GM18520 (cell line): Measurements from ENCODE around the gene FKBP10.
"Not testable (repeated sequence)": the region's sequence is repeated elsewhere in the genome, so short reads cannot be mapped to it uniquely, and the experiment has no call there.

Source experiments
- ATAC-seq: cut with Tn5 transposase; IDR thresholded peaks from one replicate; pipeline ENCODE4 v1.9.1; 2021; ENCODE audit not compliant: unreplicated experiment

FKBP10 gene

DNA sequence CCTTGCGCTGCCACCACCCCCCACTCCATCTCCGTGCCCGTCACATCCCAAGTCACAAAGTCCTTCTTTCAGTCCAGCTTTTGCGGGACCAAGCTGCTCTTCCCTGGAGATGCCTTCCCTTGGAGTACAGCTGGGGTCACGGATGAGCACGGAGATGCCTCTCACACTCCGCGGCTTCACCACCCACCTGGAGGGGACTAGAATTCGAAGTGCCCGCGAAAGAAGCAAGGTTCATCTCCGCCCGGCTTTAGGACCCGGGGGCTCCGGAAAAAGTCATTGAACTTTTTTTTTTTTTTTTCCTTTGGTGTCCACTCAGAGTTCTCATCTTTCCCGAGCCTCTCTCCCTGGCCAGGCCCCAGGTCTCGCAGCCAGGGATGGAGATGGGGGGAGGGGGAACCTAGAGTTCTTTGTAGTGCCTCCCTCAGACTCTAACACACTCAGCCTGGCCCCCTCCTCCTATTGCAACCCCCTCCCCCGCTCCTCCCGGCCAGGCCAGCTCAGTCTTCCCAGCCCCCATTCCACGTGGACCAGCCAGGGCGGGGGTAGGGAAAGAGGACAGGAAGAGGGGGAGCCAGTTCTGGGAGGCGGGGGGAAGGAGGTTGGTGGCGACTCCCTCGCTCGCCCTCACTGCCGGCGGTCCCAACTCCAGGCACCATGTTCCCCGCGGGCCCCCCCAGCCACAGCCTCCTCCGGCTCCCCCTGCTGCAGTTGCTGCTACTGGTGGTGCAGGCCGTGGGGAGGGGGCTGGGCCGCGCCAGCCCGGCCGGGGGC lies at the start of gene FKBP10:
TSS of gene FKBP10 (plus strand) at position 624 of the 771 bp plus-strand sequence. CDS start at position 655, 31 bp downstream.
- no peak for ATAC-seq

- no peak for ATAC-seq
These were observed 49.5 kb upstream of the FKBP10 start for GRCh38 chr17:41763327-41763726.

- ATAC-seq: no peak
These were observed 46.7 kb upstream of the FKBP10 start for GRCh38 chr17:41766135-41766534.

DNA sequence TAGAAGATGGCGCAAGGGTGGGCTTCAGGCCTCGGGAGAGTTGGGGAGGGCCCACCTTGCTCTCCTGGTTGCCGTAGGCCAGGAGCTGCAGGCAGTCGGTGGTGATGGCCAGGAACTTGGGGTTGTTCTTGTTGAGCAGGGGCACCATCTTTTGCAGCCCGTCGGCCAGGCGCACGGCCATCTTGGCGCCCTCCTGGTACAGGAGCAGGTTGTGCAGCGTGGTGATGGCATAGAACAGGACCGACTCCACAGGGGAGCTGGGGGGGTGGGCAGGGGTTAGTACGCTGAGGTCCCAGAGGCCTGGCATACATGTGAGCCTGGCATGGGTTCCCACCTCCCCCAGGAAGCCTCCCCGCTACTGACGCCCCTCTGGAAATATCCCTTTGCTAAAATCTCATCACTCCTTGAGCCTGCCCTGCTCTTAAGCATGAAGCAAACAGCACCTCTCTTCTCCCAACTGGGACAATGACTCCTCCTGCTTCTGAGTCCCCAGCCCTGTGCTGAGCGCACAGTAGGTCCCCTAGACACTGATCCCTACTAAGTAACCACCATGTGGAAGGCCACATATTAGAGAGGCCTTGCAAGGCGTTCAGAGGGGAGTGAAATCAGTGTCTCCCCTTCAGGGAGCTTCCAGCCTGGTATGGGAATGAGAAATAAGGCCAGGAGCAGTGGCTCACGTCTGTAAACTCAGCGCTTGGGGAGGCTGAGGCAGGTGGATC lies 45.3 kb upstream of the FKBP10 start:
- ATAC-seq: no peak

DNA sequence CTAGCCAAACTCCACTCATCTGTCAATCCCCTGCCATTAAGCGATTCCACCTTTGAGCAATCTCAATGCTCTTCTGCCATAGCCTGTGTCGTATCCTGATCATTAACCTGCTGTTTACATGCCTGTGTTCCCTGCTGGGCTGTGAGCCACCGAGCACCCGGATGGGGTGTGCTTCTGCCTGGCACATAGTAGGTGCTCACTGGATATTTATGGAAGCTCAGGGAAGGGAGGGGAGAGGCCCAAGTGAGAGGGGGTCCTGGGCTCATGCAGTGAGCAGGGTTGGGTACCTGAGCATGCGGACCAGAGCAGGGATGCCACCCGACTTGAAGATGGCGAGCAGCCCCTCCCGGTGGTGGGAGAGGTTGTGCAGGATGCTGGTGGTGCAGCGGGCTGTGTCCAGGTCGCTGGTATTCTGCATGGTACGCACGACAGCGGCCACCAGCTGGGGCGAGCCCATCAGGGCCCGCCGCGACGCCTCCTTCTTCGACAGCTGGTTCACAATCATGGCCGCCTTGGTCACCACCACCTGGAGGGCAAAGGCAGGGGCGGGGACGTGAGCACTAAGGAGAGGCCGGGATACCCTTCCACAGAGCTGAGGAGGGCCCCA lies 44.0 kb upstream of the FKBP10 start:
- no peak for ATAC-seq

DNA sequence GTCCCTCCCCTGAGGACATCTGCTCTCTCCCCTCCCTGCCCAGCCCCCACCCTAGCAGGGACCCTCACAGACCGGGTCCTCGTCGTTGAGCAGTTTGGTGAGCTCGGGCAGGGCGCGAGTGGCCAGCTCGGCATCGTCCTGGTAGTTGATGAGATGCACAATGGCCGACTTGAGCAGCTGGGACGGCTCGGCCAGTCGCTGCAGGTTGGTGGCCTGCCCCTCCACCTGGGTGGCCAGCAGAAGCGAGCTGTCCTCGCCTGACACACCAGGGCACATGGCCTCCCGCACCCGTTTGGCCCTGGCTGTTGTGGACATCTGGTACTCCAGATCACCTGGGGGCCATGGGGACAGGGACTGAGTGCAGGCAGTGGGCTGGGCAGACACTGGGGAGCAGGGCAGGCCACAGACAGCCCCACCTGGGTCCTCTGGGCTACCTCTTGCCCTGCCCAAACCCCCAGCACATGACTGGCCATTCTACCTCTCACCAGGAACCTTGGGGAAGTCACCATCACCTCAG lies 43.4 kb upstream of the FKBP10 start:
- no peak for ATAC-seq

- no peak for ATAC-seq
These were observed 42.8 kb upstream of the FKBP10 start for GRCh38 chr17:41769985-41770384.

GRCh38 chr17:41771389-41772206 lies 41.2 kb upstream of the FKBP10 start:
- no peak for ATAC-seq

GRCh38 chr17:41772218-41772585 lies 40.6 kb upstream of the FKBP10 start:
- ATAC-seq: no peak

- ATAC-seq: no peak
These were observed 40.1 kb upstream of the FKBP10 start for GRCh38 chr17:41772586-41773189.

GRCh38 chr17:41773190-41773588 lies 39.6 kb upstream of the FKBP10 start:
- no peak for ATAC-seq

DNA sequence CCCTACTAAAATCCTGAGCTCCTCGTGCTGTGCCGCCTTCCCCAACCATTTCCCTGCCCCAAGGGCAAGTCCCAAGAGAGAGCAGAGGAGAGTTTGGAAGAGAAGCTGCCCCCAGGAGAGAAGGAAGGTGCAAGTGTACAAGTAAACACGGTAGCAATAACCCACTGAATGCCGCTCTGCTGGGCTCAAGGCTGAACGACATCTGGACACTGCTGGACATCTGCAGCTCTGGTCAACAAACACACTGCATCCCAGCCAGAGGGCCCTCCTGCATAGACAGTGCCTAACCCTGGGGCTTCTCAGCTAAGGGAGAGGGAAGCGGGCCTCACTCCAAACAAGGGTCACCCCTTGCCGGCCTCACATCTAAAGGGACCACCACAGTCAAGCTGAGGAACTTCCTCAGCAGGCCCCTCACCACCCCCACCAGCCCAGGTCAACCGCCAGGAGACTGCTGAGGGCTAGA lies 39.0 kb upstream of the FKBP10 start:
- no peak for ATAC-seq

- no peak for ATAC-seq
These were observed 37.2 kb upstream of the FKBP10 start for GRCh38 chr17:41775394-41776226.

DNA sequence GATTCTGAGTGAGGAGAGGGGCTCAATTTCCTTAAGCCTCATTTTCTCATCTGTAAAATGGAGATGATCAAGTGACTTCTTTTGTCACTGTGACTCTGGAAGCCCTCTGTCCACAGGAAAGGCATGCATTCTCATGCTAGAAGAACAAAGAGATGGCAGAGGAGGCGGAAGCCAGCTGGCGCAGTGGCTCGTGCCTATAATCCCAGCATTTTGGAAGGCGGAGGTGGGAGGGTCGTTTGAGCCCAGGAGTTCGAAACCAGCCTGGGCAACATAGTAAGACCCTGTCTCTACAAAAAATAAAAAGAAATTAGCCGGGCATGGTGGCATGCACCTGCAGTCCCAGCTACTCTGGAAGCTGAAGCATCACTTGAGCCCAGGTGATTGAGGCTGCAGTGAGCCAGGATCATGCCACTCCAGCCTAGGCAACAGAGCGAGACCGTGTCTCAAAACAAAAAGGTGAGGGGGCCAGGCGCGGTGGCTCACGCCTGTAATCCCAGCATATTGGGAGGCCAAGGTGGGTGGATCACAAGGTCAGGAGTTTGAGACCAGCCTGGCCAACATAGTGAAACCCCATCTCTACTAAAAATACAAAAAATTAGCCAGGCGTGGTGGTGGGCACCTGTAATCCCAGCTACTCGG lies 36.4 kb upstream of the FKBP10 start:
- ATAC-seq: not testable (repeated sequence)

- no peak for ATAC-seq
These were observed 35.6 kb upstream of the FKBP10 start for GRCh38 chr17:41777157-41777573.

- ATAC-seq: no peak
These were observed 35.1 kb upstream of the FKBP10 start for GRCh38 chr17:41777574-41778188.

DNA sequence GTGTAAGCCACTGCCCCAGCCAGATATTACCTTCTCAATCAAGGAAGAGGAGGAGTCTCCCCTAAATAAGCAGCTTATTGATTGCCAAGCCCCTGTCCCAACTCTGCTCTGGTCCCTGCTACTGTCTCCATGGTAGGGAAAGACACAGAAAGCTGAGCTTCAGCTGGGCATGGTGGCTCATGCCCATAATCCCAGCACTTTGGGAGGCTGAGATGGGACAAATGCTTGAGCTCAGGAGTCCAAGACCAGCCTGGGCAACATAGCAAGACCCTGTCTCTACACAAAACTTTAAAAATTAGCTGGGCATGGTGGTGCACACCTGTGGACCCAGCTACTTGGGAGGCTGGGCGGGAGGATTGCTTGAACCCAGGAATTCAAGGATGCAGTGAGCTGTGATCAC lies 32.9 kb upstream of the FKBP10 start:
- ATAC-seq: no peak

DNA sequence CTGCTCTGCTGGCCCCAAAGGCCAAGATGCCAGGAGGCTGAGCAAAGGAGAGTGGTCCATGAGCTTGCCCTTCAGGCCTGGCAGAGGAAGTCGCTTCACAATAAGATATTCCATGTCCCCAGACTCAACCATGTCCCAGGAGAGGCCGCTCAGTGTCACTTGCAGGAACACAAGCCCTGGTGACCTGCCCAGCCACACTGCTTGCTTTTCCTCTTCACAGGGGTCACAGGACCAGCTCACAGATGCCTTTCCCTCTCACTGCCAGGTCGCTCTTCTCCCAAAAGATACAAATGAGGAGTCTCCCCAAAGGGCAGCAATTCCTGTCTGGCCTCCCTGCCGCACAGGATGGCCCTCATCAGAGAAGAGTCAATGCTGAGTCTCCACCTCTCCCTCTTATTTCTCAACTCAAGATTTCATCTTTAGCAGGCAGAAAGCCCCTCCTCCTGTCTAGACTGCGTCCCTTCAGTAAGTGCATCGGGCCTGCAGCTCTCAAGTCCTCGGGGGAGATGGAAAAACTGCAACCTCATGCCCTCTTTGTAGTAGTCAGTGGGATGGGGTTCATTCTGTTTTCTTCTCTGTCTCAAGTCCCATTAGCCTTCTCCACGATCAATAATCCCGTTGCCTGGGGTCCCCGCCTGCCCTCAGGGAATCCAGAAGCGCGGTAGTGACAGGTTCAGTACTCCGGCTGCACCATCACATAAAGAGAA lies 31.2 kb upstream of the FKBP10 start:
- no peak for ATAC-seq
